Panc1 (cell line): Measurements from ENCODE around the gene MOB2. TPM values are rescaled to one million over a fixed set of nuclear protein-coding genes. Genes with fewer than 3 reads are reported as not detected.
"Not testable (repeated sequence)": the region's sequence is repeated elsewhere in the genome, so short reads cannot be mapped to it uniquely, and the experiment has no call there.

Experiments used
- ATAC-seq: fragments of 200-7000 bp; cut with Tn5 transposase; 2 replicates; pipeline ENCODE4 v1.9.1; 2020; ENCODE audit warnings: mild to moderate bottlenecking, moderate library complexity
- BruUV-seq: library from RNA; stranded (reverse); fragments of 400-500 nt; replicated peaks from 2 replicates; lab custom pipeline; 2021; lab: Mats Ljungman, UMichigan
- CTCF ChIA-PET: fragments of 300-600 bp; sonication (Branson Sonifier 250); formaldehyde crosslinking; loops from one replicate; lab custom pipeline; 2022; ENCODE audit warnings: antibody characterized with exemption; lab: Charles Lee
- POLR2A ChIA-PET: fragments of 300-600 bp; sonication (Branson Sonifier 250); formaldehyde crosslinking; loops from one replicate; lab custom pipeline; 2022; ENCODE audit warnings: antibody characterized with exemption; lab: Charles Lee
- DNase-seq: peaks from one replicate; pipeline ENCODE4 v3.0.0-alpha.2; 2010; ENCODE audit warnings: low read depth, low spot score
- H3K27ac ChIP-seq: 2 replicates; pipeline ENCODE4 v1.5.1; 2011; ENCODE audit warnings: mild to moderate bottlenecking, low read length, inconsistent platforms
- H3K27me3 ChIP-seq: fragments of 200-500 bp; sonication (Bioruptor generic); 2 replicates; pipeline ENCODE4 v1.6.0; 2014; ENCODE audit warnings: low read length, inconsistent platforms; ENCODE audit not compliant: control insufficient read depth, insufficient read depth
- H3K36me3 ChIP-seq: fragments of 200-500 bp; sonication (Bioruptor generic); 2 replicates; pipeline ENCODE4 v1.5.1; 2014; ENCODE audit warnings: inconsistent platforms, mild to moderate bottlenecking, low read length, moderate library complexity; ENCODE audit not compliant: control insufficient read depth, insufficient read depth
- H3K4me1 ChIP-seq: 2 replicates; pipeline ENCODE4 v1.5.1; 2011; ENCODE audit warnings: inconsistent platforms, mild to moderate bottlenecking, low read length, moderate library complexity; ENCODE audit not compliant: control insufficient read depth, insufficient read depth
- H3K4me3 ChIP-seq, 2 experiments: 2 replicates each; pipeline ENCODE4 v1.5.1; 2011 to 2012; ENCODE audit warnings: low read depth in 2 of 2, low read length in 2 of 2, mild to moderate bottlenecking in 2 of 2, inconsistent platforms in 1 of 2, moderate library complexity in 1 of 2
- H3K9me3 ChIP-seq: fragments of 200-500 bp; sonication (Bioruptor generic); 2 replicates; pipeline ENCODE4 v1.5.1; 2014; ENCODE audit warnings: low read depth, mild to moderate bottlenecking, inconsistent platforms, low read length, moderate library complexity; ENCODE audit not compliant: control insufficient read depth, insufficient read depth
- CTCF ChIP-seq: fragments of 450-650 bp; IDR thresholded peaks from 2 replicates; pipeline ENCODE4 v1.5.1; 2017; ENCODE audit warnings: mild to moderate bottlenecking
- POLR2AphosphoS5 ChIP-seq: IDR thresholded peaks from 2 replicates; pipeline ENCODE4 v1.6.1; 2012; ENCODE audit warnings: mild to moderate bottlenecking, low read depth, low read length, moderate library complexity
- REST ChIP-seq, 2 experiments: IDR thresholded peaks; 2 replicates each; pipeline ENCODE4 v1.6.1; 2011 to 2012; ENCODE audit warnings: low read depth in 2 of 2, control low read depth in 1 of 2, low read length in 1 of 2, mild to moderate bottlenecking in 1 of 2, moderate library complexity in 1 of 2; ENCODE audit not compliant: insufficient read depth in 1 of 2
- SIN3A ChIP-seq: IDR thresholded peaks from 2 replicates; pipeline ENCODE4 v1.6.1; 2012; ENCODE audit warnings: low read depth, mild to moderate bottlenecking, low read length, moderate library complexity, borderline replicate concordance; ENCODE audit not compliant: insufficient read depth
- TCF7L2 ChIP-seq: IDR thresholded peaks from 2 replicates; pipeline ENCODE4 v1.6.1; 2011; ENCODE audit warnings: mild to moderate bottlenecking, low read depth, low read length, inconsistent platforms
- in situ Hi-C: cut with HindIII; loops from 2 replicates; pipeline ENCODE4 v1.10.0; 2016; ENCODE audit warnings: low sequenced_read_pairs, low pct_unique_long_range_greater_than_20kb
- intact Hi-C: fragments of 100-400 bp; cut with micrococcal nuclease; formaldehyde crosslinking; loops from one replicate; pipeline ENCODE4 v1.10.0; 2022; ENCODE audit not compliant: unreplicated experiment
- total RNA-seq: library from RNA; stranded (reverse); gene quantifications from one replicate; pipeline ENCODE4 v1.2.1, GENCODE V29; 2021; ENCODE audit not compliant: unreplicated experiment

MOB2 gene
- total RNA-seq, 1 experiment from 2014 or later = 51.2 TPM

- BruUV-seq, POLR2A ChIA-PET, CTCF ChIA-PET: not testable (repeated sequence)
Measured at GRCh38 chr11:1512531-1513258, 26.1 kb upstream of the MOB2 start.

GRCh38 chr11:1511937-1512496 lies 25.4 kb upstream of the MOB2 start:
- ChIA-PET CTCF (no interaction called here), POLR2A (no interaction called here)
- intact Hi-C loops = loop anchor here (10.0 kb wide), 2 partner anchors 207 to 307 kb away; partner anchors contain the start of gene TOLLIP

More at GRCh38 chr11:1512531-1513258, 26.1 kb upstream of the MOB2 start:
- intact Hi-C loops = loop anchor here (10.0 kb wide), 2 partner anchors 208 to 308 kb away; partner anchors contain the start of gene TOLLIP
- peaks cover 45% of the 10 kb centered on the region for H3K4me1 ChIP-seq
- H3K4me3 ChIP-seq, DNase-seq, ATAC-seq, H3K9me3 ChIP-seq, in situ Hi-C loops, H3K27me3 ChIP-seq, H3K27ac ChIP-seq, H3K36me3 ChIP-seq: not testable (repeated sequence)

More at GRCh38 chr11:1511937-1512496, 25.4 kb upstream of the MOB2 start:
- in situ Hi-C loops = no loop called here
- DNase-seq (no peak), ATAC-seq (no peak)
- Histone ChIP-seq H3K4me1 (peaks cover 45% of the 10 kb centered on the region), H3K4me3 (no peak overlapping the region), H3K27ac (no peak overlapping the region), H3K27me3 (no peaks in the 10 kb centered on the region), H3K9me3 (no peaks in the 10 kb centered on the region), H3K36me3 (no peaks in the 10 kb centered on the region)
- BruUV-seq = TSS peak; percentile 62
- TF ChIP-seq TCF7L2 (no peak), SIN3A (no peak), POLR2AphosphoS5 (no peak), CTCF (no peak), REST (IDR thresholded peaks at IDR 0.05; ENCODE audit: insufficient read depth in 1 of 2, low read depth in 2 of 2, low read length in 1 of 2) (no peak)
